Subcutaneous adipose tissue (tissue), 4 donors: ENCODE results near the gene MRPL55. TPM values are rescaled to one million over a fixed set of nuclear protein-coding genes. Genes with fewer than 3 reads are reported as not detected.

Experiments
- CTCF ChIP-seq: fragments of 450-650 bp; IDR thresholded peaks from one replicate; pipeline ENCODE4 v1.5.1; 2016; ENCODE audit warnings: low read depth, mild to moderate bottlenecking, control low read depth, antibody characterized with exemption, moderate library complexity
- total RNA-seq, 4 donors: library from RNA; depleted of rRNA; stranded (reverse); fragments of >200 nt; gene quantifications; one replicate each; pipeline ENCODE4 v1.1.0, GENCODE V29; 2016

MRPL55 gene
- total RNA-seq, 4 donors from 2014 or later = 45.3 to 102 (median 49.9) TPM

- no peak for TF ChIP-seq CTCF
Measured at GRCh38 chr1:228063251-228064191, 45.6 kb downstream of the MRPL55 start.

- TF ChIP-seq CTCF = no peak
Measured at GRCh38 chr1:228062812-228063211, 46.3 kb downstream of the MRPL55 start.

- no peak for TF ChIP-seq CTCF
Measured at GRCh38 chr1:228062085-228062791, 46.9 kb downstream of the MRPL55 start.

GRCh38 chr1:228061411-228062084 lies 47.6 kb downstream of the MRPL55 start:
- TF ChIP-seq CTCF = no peak

- no peak for TF ChIP-seq CTCF
Measured at GRCh38 chr1:228060458-228061190, 48.5 kb downstream of the MRPL55 start.

- TF ChIP-seq CTCF = no peak
Measured at GRCh38 chr1:228059634-228060457, 49.3 kb downstream of the MRPL55 start.
